ENCODE results near the gene INTS7. TPM values are rescaled to one million over a fixed set of nuclear protein-coding genes. Genes with fewer than 3 reads are reported as not detected.
"Not testable (repeated sequence)": the region's sequence is repeated elsewhere in the genome, so short reads cannot be mapped to it uniquely, and the experiment has no call there.

Gene INTS7
- polyA plus RNA-seq, 3 donors = 6.1 to 10.7 (median 7.6) TPM

DNA sequence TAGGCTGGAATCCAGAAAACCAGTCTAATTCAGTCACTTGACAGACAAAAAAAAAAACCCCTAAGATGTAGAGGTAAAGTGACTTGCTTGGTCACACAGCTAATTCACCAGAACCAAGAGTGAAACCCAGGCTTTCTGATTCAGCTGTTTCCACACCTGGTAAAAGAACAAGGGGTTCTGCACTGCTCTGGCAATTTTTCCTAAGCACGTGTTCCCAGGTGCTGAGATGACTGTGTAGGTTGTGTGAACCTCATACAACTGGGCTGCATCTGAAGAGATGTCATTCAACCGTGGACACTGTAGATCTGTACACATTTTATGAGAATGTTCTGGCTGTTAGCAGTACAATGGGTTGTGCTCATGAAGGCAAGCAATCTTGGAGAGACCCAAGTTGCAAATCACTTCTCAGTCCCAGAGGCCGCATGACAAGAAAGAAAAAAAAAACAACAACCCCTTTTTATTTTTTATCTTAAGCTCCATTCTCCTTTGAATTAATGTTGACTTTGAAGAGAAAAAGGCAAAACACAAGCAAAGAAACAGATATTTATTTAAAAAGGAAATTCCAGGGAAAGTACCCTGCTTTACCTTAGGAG is 95.4 kb downstream of the INTS7 start:
- Histone ChIP-seq H4K20me1 (ENCODE audit: insufficient read depth, low read length) (no peaks in the 10 kb centered on the region), H3K4me3 (replicated peaks in 1 of 3; ENCODE audit: low read depth in 2 of 3, low read length in 3 of 3) (no peak overlapping the region), H3K9me3 (replicated peaks in 1 of 2; ENCODE audit: control insufficient read depth in 1 of 2, insufficient read depth in 1 of 2, low read length in 2 of 2) (no peaks in the 10 kb centered on the region), H3K79me2 (ENCODE audit: insufficient read depth, low read length) (no peaks in the 10 kb centered on the region), H3K27me3 (ENCODE audit: control insufficient read depth in 2 of 2, insufficient read depth in 2 of 2, low read length in 2 of 2) (no peaks in the 10 kb centered on the region), H3K4me2 (replicated peaks; ENCODE audit: extremely low read depth, low read length, poor library complexity, severe bottlenecking) (no peak overlapping the region), H3K9ac (ENCODE audit: insufficient read depth, low read length, poor library complexity, severe bottlenecking) (no peak overlapping the region), H3K27ac (ENCODE audit: low read depth in 1 of 2, low read length in 2 of 2) (peak overlapping the region in 1 of 2 donors; percentile 71), H3K36me3 (replicated peaks in 1 of 2; ENCODE audit: control insufficient read depth in 1 of 2, insufficient read depth in 2 of 2, low read length in 2 of 2) (peaks cover 6 to 30% of the 10 kb centered on the region in 2 donors), H3K4me1 (ENCODE audit: control insufficient read depth in 1 of 2, insufficient read depth in 2 of 2, low read length in 2 of 2) (peaks cover 22 to 36% of the 10 kb centered on the region in 2 donors), H2AFZ (ENCODE audit: insufficient read depth, low read depth, low read length, poor library complexity, severe bottlenecking) (no peak overlapping the region)
- 100% methylated on average over 1 of the region's 3 CpGs for WGBS (ENCODE audit: insufficient coverage)
- Mint-ChIP-seq H3K4me3 (no peak overlapping the region), H3K36me3 (peaks cover 22 to 28% of the 10 kb centered on the region in 2 donors), H3K9me3 (peaks cover 0 to 8% (median 5%) of the 10 kb centered on the region in 7 donors), H3K4me1 (peaks cover 32% of the 10 kb centered on the region), H3K27me3 (ENCODE audit: low read depth in 3 of 3) (no peaks in the 10 kb centered on the region), H3K27ac (peak overlapping the region in 1 of 7 donors; percentile 10)
- no peak for DNase-seq
- TF ChIP-seq, protein P1, sequence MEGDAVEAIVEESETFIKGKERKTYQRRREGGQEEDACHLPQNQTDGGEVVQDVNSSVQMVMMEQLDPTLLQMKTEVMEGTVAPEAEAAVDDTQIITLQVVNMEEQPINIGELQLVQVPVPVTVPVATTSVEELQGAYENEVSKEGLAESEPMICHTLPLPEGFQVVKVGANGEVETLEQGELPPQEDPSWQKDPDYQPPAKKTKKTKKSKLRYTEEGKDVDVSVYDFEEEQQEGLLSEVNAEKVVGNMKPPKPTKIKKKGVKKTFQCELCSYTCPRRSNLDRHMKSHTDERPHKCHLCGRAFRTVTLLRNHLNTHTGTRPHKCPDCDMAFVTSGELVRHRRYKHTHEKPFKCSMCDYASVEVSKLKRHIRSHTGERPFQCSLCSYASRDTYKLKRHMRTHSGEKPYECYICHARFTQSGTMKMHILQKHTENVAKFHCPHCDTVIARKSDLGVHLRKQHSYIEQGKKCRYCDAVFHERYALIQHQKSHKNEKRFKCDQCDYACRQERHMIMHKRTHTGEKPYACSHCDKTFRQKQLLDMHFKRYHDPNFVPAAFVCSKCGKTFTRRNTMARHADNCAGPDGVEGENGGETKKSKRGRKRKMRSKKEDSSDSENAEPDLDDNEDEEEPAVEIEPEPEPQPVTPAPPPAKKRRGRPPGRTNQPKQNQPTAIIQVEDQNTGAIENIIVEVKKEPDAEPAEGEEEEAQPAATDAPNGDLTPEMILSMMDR (IDR thresholded peaks at IDR 0.05) = no peak
- intact Hi-C loops (cut with micrococcal nuclease) = loop anchor here (10.0 kb wide), 2 partner anchors 105 to 1565 kb away; partner anchors contain the start of gene LPGAT1 (in 1 of the 2)

DNA sequence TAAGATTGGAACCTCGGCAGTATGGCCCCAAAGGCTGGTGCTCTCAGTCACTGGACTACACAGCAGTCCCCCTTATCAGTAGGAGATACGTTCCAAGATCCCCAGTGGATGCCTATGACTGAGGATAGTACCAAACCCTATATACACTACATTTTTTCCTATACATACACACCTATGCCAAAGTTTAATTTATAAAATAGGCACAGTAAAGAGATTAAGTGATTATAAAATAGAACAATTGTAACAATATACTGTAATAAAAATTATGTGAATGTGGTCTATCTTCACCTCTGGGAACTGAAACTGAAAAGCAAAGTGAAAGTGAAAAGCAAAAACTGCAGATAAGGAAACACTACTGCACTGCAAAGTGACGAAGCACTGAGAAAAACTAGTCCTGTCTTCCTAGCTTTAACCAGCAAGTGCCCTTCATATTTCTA is 96.8 kb downstream of the INTS7 start:
- H3K4me1 Mint-ChIP-seq = peaks cover 46% of the 10 kb centered on the region
- peaks cover 11 to 17% of the 10 kb centered on the region in 2 donors for H3K36me3 Mint-ChIP-seq
- H2AFZ ChIP-seq (ENCODE audit: insufficient read depth, low read depth, low read length, poor library complexity, severe bottlenecking) = peak overlapping the region; percentile 10
- peak overlapping the region; percentile 50 to 67 for H3K4me3 Mint-ChIP-seq
- H3K9me3 ChIP-seq (replicated peaks in 1 of 2; ENCODE audit: control insufficient read depth in 1 of 2, insufficient read depth in 1 of 2, low read length in 2 of 2) = no peaks in the 10 kb centered on the region
- peak in 2 of 3 donors; percentile 37 to 43 for DNase-seq
- H3K36me3 ChIP-seq (replicated peaks in 1 of 2; ENCODE audit: control insufficient read depth in 1 of 2, insufficient read depth in 2 of 2, low read length in 2 of 2) = peaks cover 3 to 19% of the 10 kb centered on the region in 2 donors
- no peaks in the 10 kb centered on the region for H3K27me3 Mint-ChIP-seq (ENCODE audit: low read depth in 3 of 3)
- H3K27ac Mint-ChIP-seq = peak overlapping the region; percentile 54 to 84 (median 75)
- TF ChIP-seq, protein P1 (IDR thresholded peaks at IDR 0.05) = no peak
- WGBS (ENCODE audit: insufficient coverage) = 0% methylated on average over 2 of the region's 3 CpGs
- H3K9me3 Mint-ChIP-seq = peaks cover 0 to 8% (median 5%) of the 10 kb centered on the region in 7 donors
- intact Hi-C loops (cut with micrococcal nuclease) = loop anchor here in 1 of 2 donors (10.0 kb wide), 1 partner anchor 104 kb away; the partner anchor contains the start of gene LPGAT1
- no peaks in the 10 kb centered on the region for H3K27me3 ChIP-seq (ENCODE audit: control insufficient read depth in 2 of 2, insufficient read depth in 2 of 2, low read length in 2 of 2)
- H3K27ac ChIP-seq (ENCODE audit: low read depth in 1 of 2, low read length in 2 of 2) = peak overlapping the region; percentile 39 to 71
- H3K9ac ChIP-seq (ENCODE audit: insufficient read depth, low read length, poor library complexity, severe bottlenecking) = no peak overlapping the region
- H3K4me3 ChIP-seq (replicated peaks in 1 of 3; ENCODE audit: low read depth in 2 of 3, low read length in 3 of 3) = peak overlapping the region in 2 of 3 experiments; percentile 39 to 59
- peaks cover 29 to 50% of the 10 kb centered on the region in 2 donors for H3K4me1 ChIP-seq (ENCODE audit: control insufficient read depth in 1 of 2, insufficient read depth in 2 of 2, low read length in 2 of 2)
- H4K20me1 ChIP-seq (ENCODE audit: insufficient read depth, low read length) = no peaks in the 10 kb centered on the region
- no peaks in the 10 kb centered on the region for H3K79me2 ChIP-seq (ENCODE audit: insufficient read depth, low read length)
- H3K4me2 ChIP-seq (replicated peaks; ENCODE audit: extremely low read depth, low read length, poor library complexity, severe bottlenecking) = peak overlapping the region; percentile 59

DNA sequence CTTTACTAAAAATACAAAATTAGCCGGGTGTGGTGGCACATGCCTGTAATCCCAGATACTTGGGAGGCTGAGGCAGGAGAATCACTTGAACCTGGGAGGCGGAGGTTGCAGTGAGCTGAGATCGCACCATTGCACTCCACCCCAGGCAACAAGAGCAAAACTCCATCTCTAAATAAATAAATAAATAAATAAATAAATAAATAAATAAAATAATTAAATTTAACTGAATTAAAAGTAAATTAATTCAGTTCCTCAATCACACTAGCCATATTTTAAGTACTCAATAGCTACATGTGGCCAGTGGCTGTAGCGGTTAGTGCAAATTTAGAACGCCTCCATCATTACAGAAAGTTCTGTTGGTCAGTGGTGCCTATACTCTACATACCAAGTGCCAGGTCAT is 97.9 kb downstream of the INTS7 start:
- WGBS (ENCODE audit: insufficient coverage) = 100% methylated on average over 1 of the region's 5 CpGs

More for the DNA sequence above, 97.9 kb downstream of the INTS7 start:
- not testable (repeated sequence) for H4K20me1 ChIP-seq (ENCODE audit: insufficient read depth, low read length); H3K27me3 ChIP-seq (ENCODE audit: control insufficient read depth in 2 of 2, insufficient read depth in 2 of 2, low read length in 2 of 2); H3K9ac ChIP-seq (ENCODE audit: insufficient read depth, low read length, poor library complexity, severe bottlenecking); H3K9me3 ChIP-seq (replicated peaks in 1 of 2; ENCODE audit: control insufficient read depth in 1 of 2, insufficient read depth in 1 of 2, low read length in 2 of 2); H3K79me2 ChIP-seq (ENCODE audit: insufficient read depth, low read length); H3K27ac ChIP-seq (ENCODE audit: low read depth in 1 of 2, low read length in 2 of 2); DNase-seq; H3K27me3 Mint-ChIP-seq (ENCODE audit: low read depth in 3 of 3); H3K9me3 Mint-ChIP-seq; H3K4me3 ChIP-seq (replicated peaks in 1 of 3; ENCODE audit: low read depth in 2 of 3, low read length in 3 of 3); H3K4me3 Mint-ChIP-seq; H2AFZ ChIP-seq (ENCODE audit: insufficient read depth, low read depth, low read length, poor library complexity, severe bottlenecking); H3K4me2 ChIP-seq (replicated peaks; ENCODE audit: extremely low read depth, low read length, poor library complexity, severe bottlenecking); H3K27ac Mint-ChIP-seq
- intact Hi-C loops (cut with micrococcal nuclease) = loop anchor here in 1 of 2 donors (10.0 kb wide), 1 partner anchor 103 kb away; the partner anchor contains the start of gene LPGAT1
- Histone ChIP-seq H3K4me1 (ENCODE audit: control insufficient read depth in 1 of 2, insufficient read depth in 2 of 2, low read length in 2 of 2) (peaks cover 41 to 61% of the 10 kb centered on the region in 2 donors), H3K36me3 (replicated peaks in 1 of 2; ENCODE audit: control insufficient read depth in 1 of 2, insufficient read depth in 2 of 2, low read length in 2 of 2) (peaks cover 0 to 11% of the 10 kb centered on the region in 2 donors)
- peaks cover 8 to 14% of the 10 kb centered on the region in 2 donors for H3K36me3 Mint-ChIP-seq
- H3K4me1 Mint-ChIP-seq = peaks cover 58% of the 10 kb centered on the region

Data from CD14-positive monocyte (primary cell).